Ovary (tissue), 10 donors: ENCODE results near the gene ACVR1C. TPM values are rescaled to one million over a fixed set of nuclear protein-coding genes. Genes with fewer than 3 reads are reported as not detected.

Experiments used
- DNase-seq, 5 donors: peaks; one replicate each; pipeline ENCODE4 v3.0.0-alpha.2; 2019 to 2020
- H3K27ac ChIP-seq, 2 donors: fragments of 200-600 bp; one replicate each; pipeline versions ENCODE4 v1.5.1 to v1.8.0; 2019 to 2022
- H3K27me3 ChIP-seq: fragments of 200-600 bp; one replicate; pipeline ENCODE4 v1.8.0; 2022
- H3K36me3 ChIP-seq: fragments of 200-600 bp; sonication (generic); one replicate; pipeline ENCODE4 v1.5.1; 2019
- H3K4me1 ChIP-seq: one replicate; pipeline ENCODE4 v1.8.1; 2013; ENCODE audit warnings: mild to moderate bottlenecking, moderate library complexity; ENCODE audit not compliant: insufficient read depth
- H3K4me3 ChIP-seq: fragments of 200-600 bp; sonication (generic); one replicate; pipeline ENCODE4 v1.5.1; 2017
- H3K9me3 ChIP-seq, 2 donors: fragments of 200-600 bp in 1 of 2; sonication (generic) in 1 of 2; one replicate each; pipeline versions ENCODE4 v1.5.1 to v1.8.1; 2013 to 2019; ENCODE audit warnings: mild to moderate bottlenecking in 1 of 2, moderate library complexity in 1 of 2
- CTCF ChIP-seq, 3 donors: fragments of 450-650 bp in 2 of 3; fragments of 200-600 bp in 1 of 3; IDR thresholded peaks; one replicate each; pipeline versions ENCODE4 v1.5.1 to v1.8.0; 2016 to 2022; ENCODE audit warnings: antibody characterized with exemption in 3 of 3, mild to moderate bottlenecking in 1 of 3
- EP300 ChIP-seq: sonication (generic); formaldehyde crosslinking; IDR thresholded peaks from one replicate; pipeline ENCODE4 v1.6.1; 2017; ENCODE audit warnings: antibody characterized with exemption
- POLR2A ChIP-seq: fragments of 450-650 bp; IDR thresholded peaks from one replicate; pipeline ENCODE4 v1.6.1; 2017; ENCODE audit warnings: antibody characterized with exemption, mild to moderate bottlenecking, moderate library complexity
- WGBS, 3 donors: extraction: QIAGEN DNeasy Blood & Tissue Kit in 1 of 3; methylation state at CpG; one replicate each; pipeline versions ENCODE4 v1.1.5 to v1.1.7; 2013 to 2017; 5-methylcytosine and 5-hydroxymethylcytosine counted together
- intact Hi-C, 4 donors: fragments of 100-400 bp; cut with DNase I; formaldehyde crosslinking; loops; one replicate each; pipeline versions ENCODE4 v1.11.0 to v1.15.1; 2022 to 2023
- long read RNA-seq, 3 donors: library from polyadenylated mRNA in 2 of 3; unstranded in 2 of 3; transcript quantifications; one replicate each; pipeline ENCODE4 v2.0.0 and lab custom pipeline, GENCODE V29; 2021 to 2026
- polyA plus RNA-seq, 2 donors: library from polyadenylated mRNA; stranded (reverse); fragments of 200-250 nt in 1 of 2; fragments of 350-450 nt in 1 of 2; fragmentation: Illumina TruSeq in 1 of 2; extraction: RNeasy Lipid Tissue Mini Kit (QIAGEN cat#74804) in 1 of 2; gene quantifications; one replicate each; pipeline ENCODE4 v1.2.3, GENCODE V29; 2013 to 2014
- total RNA-seq, 7 donors: library from RNA; depleted of rRNA in 2 of 7; stranded (reverse); fragments of >200 nt in 2 of 7; fragmentation: NEBNext Ultra II Directional in 3 of 7; extraction: Animal tissue kit (Norgen Biotek cat#: 25700) in 3 of 7; gene quantifications; one replicate each; pipeline versions ENCODE4 v1.1.0 to v1.2.4, GENCODE V29; 2016 to 2023
- donor health status: DM: no; HTN: no; CAD: no; lungs with moderate emphysema.
- donor health status: DM: no; HTN: no; CAD: no.
- donor health status: Bipolar disorder and iron deficiency.
- donor health status: DM: yes; HTN: yes; CAD: no.
- donor health status: DM: no; HTN: no; CAD: no.
- donor health status: DM: yes; HTN: yes; CAD: no.

ACVR1C gene
- 1 to 10 TPM in 6 of 7 donors, under 1 TPM in 1; 0.45 to 8.7 (median 2.2) TPM for total RNA-seq
- 1 to 10 TPM in 1 of 2 donors, under 1 TPM in 1; 0.68 to 1.8 TPM for polyA plus RNA-seq
- long read RNA-seq, donor 1, full-length matches to known transcripts, result 2 of 2 reads
- long read RNA-seq, donor 1, partial matches to known transcripts, result 0 of 2 reads
- long read RNA-seq, donor 1, other reads (novel, unspliced or antisense), result 0 of 2 reads
- long read RNA-seq, donor 2, result 0 reads
- long read RNA-seq, donor 3, full-length matches to known transcripts, result 8 of 8 reads
- long read RNA-seq, donor 3, partial matches to known transcripts, result 0 of 8 reads
- long read RNA-seq, donor 3, other reads (novel, unspliced or antisense), result 0 of 8 reads

GRCh38 chr2:157628477-157629415, at the start of gene ACVR1C:
ACVR1C (minus strand) TSS chr2:157628864; CDS start chr2:157628644, 220 bp downstream.
- TF ChIP-seq EP300 (no peak), CTCF (IDR thresholded peaks at IDR 0.05) (peak in 2 of 3 donors; percentile 16 to 36), POLR2A (no peak)
- Histone ChIP-seq H3K36me3 (no peaks in the 10 kb centered on the region), H3K9me3 (no peaks in the 10 kb centered on the region), H3K27me3 (no peaks in the 10 kb centered on the region), H3K4me1 (peaks cover 1% of the 10 kb centered on the region), H3K4me3 (peak within 1 kb of the TSS; percentile 48), H3K27ac (no peak within 1 kb of the TSS)
- intact Hi-C loops, result no loop called here
- WGBS, 3 donors, result 1% methylated on average over 32 to 78 of the region's 79 CpGs
- DNase-seq, result peak; percentile 47 to 77 (median 52)

GRCh38 chr2:157677941-157678340, 49.3 kb upstream of the ACVR1C start:
- H3K27me3 ChIP-seq, result peaks cover 4% of the 10 kb centered on the region
- H3K9me3 ChIP-seq, result no peaks in the 10 kb centered on the region
- intact Hi-C loops, result no loop called here
- no peak overlapping the region for H3K27ac ChIP-seq
- H3K4me3 ChIP-seq, result no peak overlapping the region
- no peaks in the 10 kb centered on the region for H3K4me1 ChIP-seq
- TF ChIP-seq POLR2A (no peak), EP300 (no peak), CTCF (IDR thresholded peaks at IDR 0.05) (no peak)
- no peaks in the 10 kb centered on the region for H3K36me3 ChIP-seq
- no peak for DNase-seq

GRCh38 chr2:157672129-157672528, 43.5 kb upstream of the ACVR1C start:
- Histone ChIP-seq H3K27me3 (no peaks in the 10 kb centered on the region), H3K4me1 (no peaks in the 10 kb centered on the region), H3K4me3 (no peak overlapping the region), H3K9me3 (no peaks in the 10 kb centered on the region), H3K27ac (no peak overlapping the region), H3K36me3 (no peaks in the 10 kb centered on the region)
- no peak for DNase-seq
- TF ChIP-seq EP300, result no peak
- no peak for TF ChIP-seq POLR2A
- no peak for TF ChIP-seq CTCF (IDR thresholded peaks at IDR 0.05)
- WGBS, 3 donors, result 93 to 96% (median 94%) methylated on average over 10 of the region's 10 CpGs
- intact Hi-C loops, result no loop called here

- TF ChIP-seq POLR2A, result no peak
- no peak for TF ChIP-seq EP300
- no peak for TF ChIP-seq CTCF (IDR thresholded peaks at IDR 0.05)
- 78 to 87% (median 83%) methylated on average over 1 of the region's 1 CpG for WGBS, 3 donors
- Histone ChIP-seq H3K27ac (no peak overlapping the region), H3K4me3 (no peak overlapping the region), H3K36me3 (no peaks in the 10 kb centered on the region), H3K4me1 (peaks cover 5% of the 10 kb centered on the region), H3K27me3 (no peaks in the 10 kb centered on the region), H3K9me3 (no peaks in the 10 kb centered on the region)
- intact Hi-C loops, result no loop called here
- DNase-seq, result no peak
Observed at GRCh38 chr2:157662401-157662800, 33.7 kb upstream of the ACVR1C start.
